ENCODE data around the gene GALNT14.

- no peak for TF ChIP-seq POLR2AphosphoS5 (IDR thresholded peaks at IDR 0.05; ENCODE audit: low read depth, low read length)
- no peak for TF ChIP-seq POLR2A (IDR thresholded peaks at IDR 0.05; ENCODE audit: low read depth, low read length)
- no peak for TF ChIP-seq PAX5 (IDR thresholded peaks at IDR 0.05; ENCODE audit: insufficient read depth, low read length, severe bottlenecking)
- TF ChIP-seq TAF1 (IDR thresholded peaks at IDR 0.05; ENCODE audit: low read depth, low read length) = no peak
Observed at GRCh38 chr2:31086590-31086989, 51.6 kb downstream of the GALNT14 start.

All from GM12891 (cell line).